HepG2 (cell line): ENCODE measurements around the gene TFAM. TPM values are rescaled to one million over a fixed set of nuclear protein-coding genes. Genes with fewer than 3 reads are reported as not detected.

Experiments used
- ATAC-seq: fragments of 200-7000 bp; cut with Tn5 transposase; 3 replicates; pipeline ENCODE4 v1.9.1; 2020; ENCODE audit warnings: mild to moderate bottlenecking, moderate library complexity
- BruUV-seq: library from RNA; stranded (reverse); fragments of 400-500 nt; replicated peaks from 2 replicates; lab custom pipeline; 2021; lab: Mats Ljungman, UMichigan
- CTCF ChIA-PET: fragments of 300-600 bp; formaldehyde crosslinking; extraction: SDS; loops from one replicate; lab custom pipeline; 2021; ENCODE audit warnings: low total read pairs, inconsistent platforms, low intra/inter-chr PET ratio; lab: Yijun Ruan, JAX
- POLR2A ChIA-PET: fragments of 350-600 bp; sonication (Branson Sonifier 250); formaldehyde crosslinking; loops from one replicate; lab custom pipeline; 2020; ENCODE audit warnings: antibody characterized with exemption, inconsistent platforms; lab: Yijun Ruan, JAX
- DNase-seq: peaks from one replicate; pipeline ENCODE4 v3.0.0-alpha.2; 2015; ENCODE audit warnings: low spot score
- FAIRE-seq: peaks from 3 replicates; lab custom pipeline; 2011; peaks lifted over from hg19 to GRCh38; lab: Jason Lieb, UNC
- H2AFZ ChIP-seq: one replicate; pipeline ENCODE4 v1.6.1; 2011; ENCODE audit warnings: low read length, inconsistent platforms
- H3K27ac ChIP-seq: fragments of 300-600 bp; 3 replicates; pipeline ENCODE4 v1.8.0; 2011; ENCODE audit warnings: mixed run types, mild to moderate bottlenecking, mixed read lengths, low read length, inconsistent platforms; ENCODE audit not compliant: insufficient read depth; ENCODE audit errors: extremely low read length
- H3K27me3 ChIP-seq, 2 experiments: fragments of 200-600 bp in 1 of 2; 2 replicates in 1 of 2; 3 replicates in 1 of 2; pipeline versions ENCODE4 v1.6.0 to v1.8.0; 2011; ENCODE audit warnings: low read length in 2 of 2, mild to moderate bottlenecking in 2 of 2, moderate library complexity in 2 of 2, inconsistent platforms in 1 of 2; ENCODE audit not compliant: insufficient read depth in 2 of 2, control insufficient read depth in 1 of 2
- H3K36me3 ChIP-seq, 2 experiments: fragments of 200-600 bp in 1 of 2; replicated peaks in 1 of 2; 2 replicates in 1 of 2; 3 replicates in 1 of 2; pipeline versions ENCODE4 v1.5.1 to v1.8.0; 2011; ENCODE audit warnings: low read length in 2 of 2, inconsistent platforms in 1 of 2; ENCODE audit not compliant: insufficient read depth in 2 of 2, control insufficient read depth in 1 of 2
- H3K4me1 ChIP-seq: 2 replicates; pipeline ENCODE4 v1.5.1; 2012; ENCODE audit warnings: low read length, inconsistent platforms; ENCODE audit not compliant: insufficient read depth
- H3K4me2 ChIP-seq: 2 replicates; pipeline ENCODE4 v1.6.0; 2011; ENCODE audit warnings: low read depth, low read length, inconsistent platforms
- H3K4me3 ChIP-seq, 3 experiments: fragments of 200-600 bp in 1 of 3; sonication (generic), shearing (Covaris generic) in 1 of 3; replicated peaks in 1 of 3; 2 replicates each; pipeline ENCODE4 v1.5.1; 2011 to 2016; ENCODE audit warnings: low read length in 3 of 3, inconsistent platforms in 2 of 3, low read depth in 2 of 3, mild to moderate bottlenecking in 2 of 3, control low read depth in 1 of 3, mixed read lengths in 1 of 3; ENCODE audit not compliant: insufficient read depth in 1 of 3
- H3K79me2 ChIP-seq: one replicate; pipeline ENCODE4 v1.6.1; 2011; ENCODE audit warnings: low read length, inconsistent platforms; ENCODE audit not compliant: insufficient read depth
- H3K9ac ChIP-seq: 2 replicates; pipeline ENCODE4 v1.6.0; 2011; ENCODE audit warnings: mild to moderate bottlenecking, low read depth, low read length, inconsistent platforms; ENCODE audit not compliant: insufficient read depth
- H3K9me3 ChIP-seq: 2 replicates; pipeline ENCODE4 v1.5.1; 2012; ENCODE audit warnings: mild to moderate bottlenecking, low read length
- H4K20me1 ChIP-seq: 2 replicates; pipeline ENCODE4 v1.6.0; 2011; ENCODE audit warnings: inconsistent platforms, mild to moderate bottlenecking, low read length, moderate library complexity; ENCODE audit not compliant: insufficient read depth
- NKX3-1 ChIP-seq: sonication (generic); formaldehyde crosslinking; IDR thresholded peaks from 2 replicates; pipeline ENCODE4 v1.5.0; 2020; ENCODE audit warnings: missing genetic modification reagents
- RBAK ChIP-seq: sonication (generic); formaldehyde crosslinking; IDR thresholded peaks from 2 replicates; pipeline ENCODE4 v1.5.1; 2020; ENCODE audit warnings: mild to moderate bottlenecking, missing genetic modification reagents
- SMAD1 ChIP-seq: sonication (generic); formaldehyde crosslinking; IDR thresholded peaks from 2 replicates; pipeline ENCODE4 v1.4.0; 2020; ENCODE audit warnings: missing genetic modification reagents, low read depth, mild to moderate bottlenecking, borderline replicate concordance
- YY1 ChIP-seq: IDR thresholded peaks from 2 replicates; pipeline ENCODE4 v1.6.1; 2011; ENCODE audit warnings: low read length, low read depth, moderate library complexity, mild to moderate bottlenecking; ENCODE audit not compliant: insufficient read depth, insufficient replicate concordance
- ZNF383 ChIP-seq: sonication (generic); formaldehyde crosslinking; IDR thresholded peaks from 2 replicates; pipeline ENCODE4 v1.4.0; 2020; ENCODE audit warnings: missing genetic modification reagents, mild to moderate bottlenecking, borderline replicate concordance
- ZNF563 ChIP-seq: sonication (generic); formaldehyde crosslinking; IDR thresholded peaks from 2 replicates; pipeline ENCODE4 v1.8.0; 2022; ENCODE audit warnings: mild to moderate bottlenecking, moderate library complexity, missing genetic modification reagents
- ZNF605 ChIP-seq: sonication (generic); formaldehyde crosslinking; IDR thresholded peaks from 2 replicates; pipeline ENCODE4 v1.8.0; 2022; ENCODE audit warnings: mild to moderate bottlenecking, missing genetic modification reagents
- ZNF607 ChIP-seq: sonication (generic); formaldehyde crosslinking; IDR thresholded peaks from 2 replicates; pipeline ENCODE4 v1.5.1; 2020; ENCODE audit warnings: missing genetic modification reagents, mild to moderate bottlenecking, borderline replicate concordance
- ZSCAN9 ChIP-seq: IDR thresholded peaks from 2 replicates; pipeline ENCODE4 v1.6.1; 2016; ENCODE audit warnings: borderline replicate concordance
- WGBS: methylation state at CpG from one replicate; pipeline ENCODE4 v1.1.6; 2017; ENCODE audit warnings: low lambda C conversion rate; 5-methylcytosine and 5-hydroxymethylcytosine counted together
- in situ Hi-C: cut with HindIII; loops from 2 replicates; pipeline ENCODE4 v1.10.0; 2017; ENCODE audit warnings: low pct_unique_long_range_greater_than_20kb; ENCODE audit not compliant: extremely low pct_ligation_motif_present
- intact Hi-C: fragments of 100-400 bp; cut with micrococcal nuclease; formaldehyde crosslinking; loops from one replicate; pipeline ENCODE4 v1.10.0; 2022; ENCODE audit not compliant: unreplicated experiment
- polyA plus RNA-seq, 8 experiments: library from polyadenylated mRNA; depleted of rRNA in 3 of 8; stranded (reverse) in 7 of 8; unstranded in 1 of 8; fragments of >200 nt; fragmentation: Illumina TruSeq in 4 of 8; extraction: Trizol in 4 of 8; gene quantifications; 2 replicates each; pipeline versions ENCODE4 v1.2.1 to v1.2.3, GENCODE V29; 2011 to 2016; ENCODE audit warnings: low read depth in 4 of 8, missing spikeins in 1 of 8, mixed read lengths in 1 of 8; ENCODE audit not compliant: insufficient read depth in 1 of 8
- total RNA-seq, 5 experiments: library from RNA; depleted of rRNA; stranded (reverse); fragments of >200 nt; fragmentation: Illumina TruSeq; extraction: Trizol; gene quantifications; 2 replicates each; pipeline ENCODE4 v1.2.3, GENCODE V29; 2016; ENCODE audit warnings: low read depth in 1 of 5
- TF ChIP-seq, protein P1 (sequence below): sonication (generic); formaldehyde crosslinking; IDR thresholded peaks from 2 replicates; pipeline ENCODE4 v1.5.1; 2020; ENCODE audit warnings: missing genetic modification reagents, mild to moderate bottlenecking, borderline replicate concordance

TFAM gene
- total and polyA plus RNA-seq, 2 of the 13 experiments (the other 11 are each of a cell fraction or from before 2014, with no cell fraction given) = 18.4 to 125 TPM

DNA sequence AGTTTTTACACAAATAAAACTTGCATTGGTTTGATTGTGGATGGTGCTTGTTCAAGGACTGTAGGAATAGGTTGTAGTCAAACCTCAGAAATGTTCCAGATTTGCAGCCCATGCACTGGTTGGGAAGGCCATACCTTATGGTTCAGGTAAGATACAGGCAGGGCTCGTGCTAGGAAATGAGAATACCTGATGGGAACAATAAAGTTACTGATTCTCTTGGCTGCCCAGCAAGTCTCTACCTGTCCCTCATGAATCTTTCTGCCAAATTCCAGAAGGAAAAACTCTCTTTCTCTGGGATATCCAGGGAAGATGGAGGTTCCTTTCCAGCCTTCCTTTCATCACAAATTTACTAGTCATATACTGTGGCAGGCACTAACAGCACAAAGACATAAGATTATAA is 53.8 kb downstream of the TFAM start:
- no peak overlapping the region for H3K9ac ChIP-seq
- in situ Hi-C loops (no loop called here), intact Hi-C loops (no loop called here)
- H3K27me3 ChIP-seq = no peaks in the 10 kb centered on the region
- peaks cover 13% of the 10 kb centered on the region for H3K4me1 ChIP-seq
- no peak for ATAC-seq
- no peak overlapping the region for H3K27ac ChIP-seq
- POLR2A ChIA-PET = no interaction called here
- no peak overlapping the region for H3K4me3 ChIP-seq
- H3K36me3 ChIP-seq = no peaks in the 10 kb centered on the region
- no peak for TF ChIP-seq SMAD1 (CRISPR knock-in tag)
- no peak for TF ChIP-seq YY1
- TF ChIP-seq ZNF563 (CRISPR knock-in tag) = no peak
- TF ChIP-seq ZNF383 = no peak
- no peak for TF ChIP-seq ZNF607 (CRISPR knock-in tag)
- no peak for TF ChIP-seq RBAK (CRISPR knock-in tag)
- TF ChIP-seq NKX3-1 = no peak
- TF ChIP-seq, protein P1, sequence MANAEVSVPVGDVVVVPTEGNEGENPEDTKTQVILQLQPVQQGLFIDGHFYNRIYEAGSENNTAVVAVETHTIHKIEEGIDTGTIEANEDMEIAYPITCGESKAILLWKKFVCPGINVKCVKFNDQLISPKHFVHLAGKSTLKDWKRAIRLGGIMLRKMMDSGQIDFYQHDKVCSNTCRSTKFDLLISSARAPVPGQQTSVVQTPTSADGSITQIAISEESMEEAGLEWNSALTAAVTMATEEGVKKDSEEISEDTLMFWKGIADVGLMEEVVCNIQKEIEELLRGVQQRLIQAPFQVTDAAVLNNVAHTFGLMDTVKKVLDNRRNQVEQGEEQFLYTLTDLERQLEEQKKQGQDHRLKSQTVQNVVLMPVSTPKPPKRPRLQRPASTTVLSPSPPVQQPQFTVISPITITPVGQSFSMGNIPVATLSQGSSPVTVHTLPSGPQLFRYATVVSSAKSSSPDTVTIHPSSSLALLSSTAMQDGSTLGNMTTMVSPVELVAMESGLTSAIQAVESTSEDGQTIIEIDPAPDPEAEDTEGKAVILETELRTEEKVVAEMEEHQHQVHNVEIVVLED (CRISPR knock-in tag) = no peak
- TF ChIP-seq ZNF605 = no peak
- TF ChIP-seq ZSCAN9 (CRISPR knock-in tag) = no peak
- H3K9me3 ChIP-seq = peaks cover 5% of the 10 kb centered on the region; the same call in 1 of the 2 replicates
- H2AFZ ChIP-seq = no peak overlapping the region
- 40% methylated on average over 1 of the region's 1 CpG for WGBS
- H4K20me1 ChIP-seq = no peaks in the 10 kb centered on the region
- no peak overlapping the region for H3K4me2 ChIP-seq
- H3K79me2 ChIP-seq = no peaks in the 10 kb centered on the region
- CTCF ChIA-PET = no interaction called here
- BruUV-seq = no TSS peak
- no peak for DNase-seq
- FAIRE-seq = no peak
